ENCODE data around the gene FRAT2.

GRCh38 chr10:97325754-97326153 lies 8.8 kb downstream of the FRAT2 start:
- TF ChIP-seq POLR2A (IDR thresholded peaks at IDR 0.05; ENCODE audit: low read length) (peak; percentile 13), GATA1 (IDR thresholded peaks at IDR 0.05; ENCODE audit: low read depth, low read length) (no peak)
